HepG2 (cell line): Measurements from ENCODE around the gene PPIG. TPM values are rescaled to one million over a fixed set of nuclear protein-coding genes. Genes with fewer than 3 reads are reported as not detected.

Experiments
- AGO2 ChIP-seq: fragments of 200-400 bp; formaldehyde crosslinking; optimal IDR thresholded peaks from 2 replicates; pipeline ENCODE3; 2017; ENCODE audit warnings: mild to moderate bottlenecking, low read depth, low read length, moderate library complexity
- DMAP1 ChIP-seq: IDR thresholded peaks from 2 replicates; pipeline ENCODE4 v1.6.1; 2016
- FOXK1 ChIP-seq: sonication (generic); formaldehyde crosslinking; IDR thresholded peaks from 2 replicates; pipeline ENCODE4 v1.4.0; 2020; ENCODE audit warnings: low read depth, missing genetic modification reagents, borderline replicate concordance
- KAT8 ChIP-seq: IDR thresholded peaks from 2 replicates; pipeline ENCODE4 v1.6.1; 2016; ENCODE audit warnings: missing genetic modification reagents, missing compliant biosample characterization
- KLF16 ChIP-seq, 2 experiments: sonication (generic) in 1 of 2; formaldehyde crosslinking in 1 of 2; IDR thresholded peaks; 2 replicates each; pipeline versions ENCODE4 v1.6.1 to v1.8.0; 2016 to 2023; ENCODE audit warnings: missing genetic modification reagents in 2 of 2, missing compliant biosample characterization in 1 of 2
- NFE2 ChIP-seq: sonication (generic); formaldehyde crosslinking; IDR thresholded peaks from 2 replicates; pipeline ENCODE4 v1.4.0; 2020; ENCODE audit warnings: missing genetic modification reagents
- NFYC ChIP-seq: IDR thresholded peaks from 2 replicates; pipeline ENCODE4 v1.6.1; 2016; ENCODE audit warnings: missing genetic modification reagents, missing compliant biosample characterization
- RFXANK ChIP-seq: IDR thresholded peaks from 2 replicates; pipeline ENCODE4 v1.6.1; 2016
- ZBTB20 ChIP-seq: sonication (generic); formaldehyde crosslinking; IDR thresholded peaks from 2 replicates; pipeline ENCODE4 v1.8.1; 2023; ENCODE audit warnings: missing genetic modification reagents, low read depth, mild to moderate bottlenecking, borderline replicate concordance
- ZNF235 ChIP-seq: sonication (generic); formaldehyde crosslinking; IDR thresholded peaks from 2 replicates; pipeline ENCODE4 v1.8.1; 2023; ENCODE audit warnings: mild to moderate bottlenecking, missing genetic modification reagents, borderline replicate concordance
- ZNF605 ChIP-seq: sonication (generic); formaldehyde crosslinking; IDR thresholded peaks from 2 replicates; pipeline ENCODE4 v1.8.0; 2022; ENCODE audit warnings: mild to moderate bottlenecking, missing genetic modification reagents
- polyA plus RNA-seq, 8 experiments: library from polyadenylated mRNA; depleted of rRNA in 3 of 8; stranded (reverse) in 7 of 8; unstranded in 1 of 8; fragments of >200 nt; fragmentation: Illumina TruSeq in 4 of 8; extraction: Trizol in 4 of 8; gene quantifications; 2 replicates each; pipeline versions ENCODE4 v1.2.1 to v1.2.3, GENCODE V29; 2011 to 2016; ENCODE audit warnings: low read depth in 4 of 8, missing spikeins in 1 of 8, mixed read lengths in 1 of 8; ENCODE audit not compliant: insufficient read depth in 1 of 8
- total RNA-seq, 5 experiments: library from RNA; depleted of rRNA; stranded (reverse); fragments of >200 nt; fragmentation: Illumina TruSeq; extraction: Trizol; gene quantifications; 2 replicates each; pipeline ENCODE4 v1.2.3, GENCODE V29; 2016; ENCODE audit warnings: low read depth in 1 of 5
- TF ChIP-seq, protein P1 (sequence below): sonication (generic); formaldehyde crosslinking; IDR thresholded peaks from 2 replicates; pipeline ENCODE4 v1.5.0; 2020; ENCODE audit warnings: mild to moderate bottlenecking, missing genetic modification reagents
- TF ChIP-seq, protein P2 (sequence below): IDR thresholded peaks from 2 replicates; pipeline ENCODE4 v1.6.1; 2016; ENCODE audit warnings: missing compliant biosample characterization, missing genetic modification reagents, borderline replicate concordance
- TF ChIP-seq, protein P3 (sequence below): sonication (generic); formaldehyde crosslinking; IDR thresholded peaks from 2 replicates; pipeline ENCODE4 v1.5.0; 2020; ENCODE audit warnings: missing genetic modification reagents, mild to moderate bottlenecking, borderline replicate concordance
- TF ChIP-seq, protein P4 (sequence below): IDR thresholded peaks from 2 replicates; pipeline ENCODE4 v1.6.1; 2016; ENCODE audit warnings: low read depth, control low read depth
- TF ChIP-seq, protein P5 (sequence below): fragments of 450-650 bp; IDR thresholded peaks from 2 replicates; pipeline ENCODE4 v1.6.1; 2016
- TF ChIP-seq, protein P6 (sequence below): sonication (generic); formaldehyde crosslinking; IDR thresholded peaks from 2 replicates; pipeline ENCODE4 v1.4.0; 2020; ENCODE audit warnings: missing genetic modification reagents, borderline replicate concordance

PPIG gene
- total and polyA plus RNA-seq, 2 of the 13 experiments (the other 11 are each of a cell fraction or from before 2014, with no cell fraction given), result 31.3 to 81.0 TPM

DNA sequence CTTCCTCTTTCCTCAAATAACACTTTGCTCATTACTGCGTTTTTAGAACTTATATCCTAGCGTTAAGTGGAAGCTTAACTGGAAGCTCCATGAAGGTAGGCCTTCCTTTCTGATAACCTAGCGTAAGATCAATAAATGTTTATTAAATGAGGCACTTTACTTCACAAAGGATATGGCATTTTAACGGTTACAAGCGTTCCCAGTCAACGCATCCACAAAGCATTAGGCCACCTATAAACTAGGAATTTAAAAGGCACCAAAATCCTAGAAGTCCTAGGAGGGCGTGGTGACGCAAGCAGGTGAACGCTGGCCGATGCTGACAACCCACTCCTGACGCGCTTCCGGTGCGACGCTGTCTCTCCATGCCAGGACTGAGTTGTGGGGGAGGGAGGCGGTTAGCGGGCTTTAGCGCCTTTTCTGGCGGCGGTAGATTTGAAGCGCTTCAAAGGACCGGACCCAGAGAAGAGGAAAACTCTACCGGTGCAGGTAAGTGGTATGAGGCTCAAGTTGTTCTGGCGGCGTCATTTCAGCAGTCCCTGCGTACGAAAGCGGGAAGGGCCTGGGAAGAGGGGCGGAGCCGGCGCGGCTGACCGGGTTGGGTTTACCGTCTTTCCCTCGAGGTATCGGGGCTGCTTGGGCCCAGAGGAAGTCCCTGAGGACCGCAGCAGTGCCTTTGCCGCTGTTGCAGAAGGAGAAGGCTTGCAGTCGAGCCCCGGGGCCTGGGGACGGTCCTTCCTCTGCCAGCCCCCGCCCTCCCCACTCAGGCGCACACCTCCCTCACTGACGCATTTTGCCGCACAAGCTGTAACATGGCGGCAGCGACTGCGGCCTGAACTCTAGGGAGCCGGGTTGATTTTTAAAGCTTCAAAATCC, at the start of gene PPIG (continued):
- TF ChIP-seq, protein P1, sequence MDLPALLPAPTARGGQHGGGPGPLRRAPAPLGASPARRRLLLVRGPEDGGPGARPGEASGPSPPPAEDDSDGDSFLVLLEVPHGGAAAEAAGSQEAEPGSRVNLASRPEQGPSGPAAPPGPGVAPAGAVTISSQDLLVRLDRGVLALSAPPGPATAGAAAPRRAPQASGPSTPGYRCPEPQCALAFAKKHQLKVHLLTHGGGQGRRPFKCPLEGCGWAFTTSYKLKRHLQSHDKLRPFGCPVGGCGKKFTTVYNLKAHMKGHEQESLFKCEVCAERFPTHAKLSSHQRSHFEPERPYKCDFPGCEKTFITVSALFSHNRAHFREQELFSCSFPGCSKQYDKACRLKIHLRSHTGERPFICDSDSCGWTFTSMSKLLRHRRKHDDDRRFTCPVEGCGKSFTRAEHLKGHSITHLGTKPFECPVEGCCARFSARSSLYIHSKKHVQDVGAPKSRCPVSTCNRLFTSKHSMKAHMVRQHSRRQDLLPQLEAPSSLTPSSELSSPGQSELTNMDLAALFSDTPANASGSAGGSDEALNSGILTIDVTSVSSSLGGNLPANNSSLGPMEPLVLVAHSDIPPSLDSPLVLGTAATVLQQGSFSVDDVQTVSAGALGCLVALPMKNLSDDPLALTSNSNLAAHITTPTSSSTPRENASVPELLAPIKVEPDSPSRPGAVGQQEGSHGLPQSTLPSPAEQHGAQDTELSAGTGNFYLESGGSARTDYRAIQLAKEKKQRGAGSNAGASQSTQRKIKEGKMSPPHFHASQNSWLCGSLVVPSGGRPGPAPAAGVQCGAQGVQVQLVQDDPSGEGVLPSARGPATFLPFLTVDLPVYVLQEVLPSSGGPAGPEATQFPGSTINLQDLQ (CRISPR knock-in tag), result peak; percentile 87
- 0 out of 2 replicates have a peak, but pooled peaks have one; percentile 27 for TF ChIP-seq RFXANK (CRISPR knock-in tag)
- TF ChIP-seq, protein P2, sequence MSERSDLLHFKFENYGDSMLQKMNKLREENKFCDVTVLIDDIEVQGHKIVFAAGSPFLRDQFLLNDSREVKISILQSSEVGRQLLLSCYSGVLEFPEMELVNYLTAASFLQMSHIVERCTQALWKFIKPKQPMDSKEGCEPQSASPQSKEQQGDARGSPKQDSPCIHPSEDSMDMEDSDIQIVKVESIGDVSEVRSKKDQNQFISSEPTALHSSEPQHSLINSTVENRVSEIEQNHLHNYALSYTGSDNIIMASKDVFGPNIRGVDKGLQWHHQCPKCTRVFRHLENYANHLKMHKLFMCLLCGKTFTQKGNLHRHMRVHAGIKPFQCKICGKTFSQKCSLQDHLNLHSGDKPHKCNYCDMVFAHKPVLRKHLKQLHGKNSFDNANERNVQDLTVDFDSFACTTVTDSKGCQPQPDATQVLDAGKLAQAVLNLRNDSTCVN (CRISPR knock-in tag), result peak; percentile 77; the same call in 1 of the 2 replicates
- peak; percentile 94 for TF ChIP-seq ZNF235 (CRISPR knock-in tag)
- no peak for TF ChIP-seq NFE2 (CRISPR knock-in tag)
- peak; percentile 100 for TF ChIP-seq KAT8 (CRISPR knock-in tag)
- TF ChIP-seq, protein P3, sequence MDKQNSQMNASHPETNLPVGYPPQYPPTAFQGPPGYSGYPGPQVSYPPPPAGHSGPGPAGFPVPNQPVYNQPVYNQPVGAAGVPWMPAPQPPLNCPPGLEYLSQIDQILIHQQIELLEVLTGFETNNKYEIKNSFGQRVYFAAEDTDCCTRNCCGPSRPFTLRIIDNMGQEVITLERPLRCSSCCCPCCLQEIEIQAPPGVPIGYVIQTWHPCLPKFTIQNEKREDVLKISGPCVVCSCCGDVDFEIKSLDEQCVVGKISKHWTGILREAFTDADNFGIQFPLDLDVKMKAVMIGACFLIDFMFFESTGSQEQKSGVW (CRISPR knock-in tag), result no peak; the same call in 1 of the 2 replicates
- TF ChIP-seq DMAP1 (CRISPR knock-in tag), result peak; percentile 90
- TF ChIP-seq ZBTB20 (CRISPR knock-in tag), result peak; percentile 72; the same call in 1 of the 2 replicates
- TF ChIP-seq, protein P4, sequence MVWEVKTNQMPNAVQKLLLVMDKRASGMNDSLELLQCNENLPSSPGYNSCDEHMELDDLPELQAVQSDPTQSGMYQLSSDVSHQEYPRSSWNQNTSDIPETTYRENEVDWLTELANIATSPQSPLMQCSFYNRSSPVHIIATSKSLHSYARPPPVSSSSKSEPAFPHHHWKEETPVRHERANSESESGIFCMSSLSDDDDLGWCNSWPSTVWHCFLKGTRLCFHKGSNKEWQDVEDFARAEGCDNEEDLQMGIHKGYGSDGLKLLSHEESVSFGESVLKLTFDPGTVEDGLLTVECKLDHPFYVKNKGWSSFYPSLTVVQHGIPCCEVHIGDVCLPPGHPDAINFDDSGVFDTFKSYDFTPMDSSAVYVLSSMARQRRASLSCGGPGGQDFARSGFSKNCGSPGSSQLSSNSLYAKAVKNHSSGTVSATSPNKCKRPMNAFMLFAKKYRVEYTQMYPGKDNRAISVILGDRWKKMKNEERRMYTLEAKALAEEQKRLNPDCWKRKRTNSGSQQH (CRISPR knock-in tag), result peak; percentile 98
- no peak; the same call in 1 of the 2 replicates for TF ChIP-seq ZNF605 (CRISPR knock-in tag)
- TF ChIP-seq FOXK1 (CRISPR knock-in tag), result peak; percentile 92
- TF ChIP-seq KLF16 (CRISPR knock-in tag; IDR thresholded peaks at IDR 0.05), result peak in 1 of 2 experiments; percentile 96; a peak in 2 of 4 replicates
- TF ChIP-seq NFYC (CRISPR knock-in tag), result no peak
- TF ChIP-seq, protein P5, sequence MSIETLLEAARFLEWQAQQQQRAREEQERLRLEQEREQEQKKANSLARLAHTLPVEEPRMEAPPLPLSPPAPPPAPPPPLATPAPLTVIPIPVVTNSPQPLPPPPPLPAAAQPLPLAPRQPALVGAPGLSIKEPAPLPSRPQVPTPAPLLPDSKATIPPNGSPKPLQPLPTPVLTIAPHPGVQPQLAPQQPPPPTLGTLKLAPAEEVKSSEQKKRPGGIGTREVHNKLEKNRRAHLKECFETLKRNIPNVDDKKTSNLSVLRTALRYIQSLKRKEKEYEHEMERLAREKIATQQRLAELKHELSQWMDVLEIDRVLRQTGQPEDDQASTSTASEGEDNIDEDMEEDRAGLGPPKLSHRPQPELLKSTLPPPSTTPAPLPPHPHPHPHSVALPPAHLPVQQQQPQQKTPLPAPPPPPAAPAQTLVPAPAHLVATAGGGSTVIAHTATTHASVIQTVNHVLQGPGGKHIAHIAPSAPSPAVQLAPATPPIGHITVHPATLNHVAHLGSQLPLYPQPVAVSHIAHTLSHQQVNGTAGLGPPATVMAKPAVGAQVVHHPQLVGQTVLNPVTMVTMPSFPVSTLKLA, result 0 out of 2 replicates have a peak, but pooled peaks have one; percentile 25
- TF ChIP-seq, protein P6, sequence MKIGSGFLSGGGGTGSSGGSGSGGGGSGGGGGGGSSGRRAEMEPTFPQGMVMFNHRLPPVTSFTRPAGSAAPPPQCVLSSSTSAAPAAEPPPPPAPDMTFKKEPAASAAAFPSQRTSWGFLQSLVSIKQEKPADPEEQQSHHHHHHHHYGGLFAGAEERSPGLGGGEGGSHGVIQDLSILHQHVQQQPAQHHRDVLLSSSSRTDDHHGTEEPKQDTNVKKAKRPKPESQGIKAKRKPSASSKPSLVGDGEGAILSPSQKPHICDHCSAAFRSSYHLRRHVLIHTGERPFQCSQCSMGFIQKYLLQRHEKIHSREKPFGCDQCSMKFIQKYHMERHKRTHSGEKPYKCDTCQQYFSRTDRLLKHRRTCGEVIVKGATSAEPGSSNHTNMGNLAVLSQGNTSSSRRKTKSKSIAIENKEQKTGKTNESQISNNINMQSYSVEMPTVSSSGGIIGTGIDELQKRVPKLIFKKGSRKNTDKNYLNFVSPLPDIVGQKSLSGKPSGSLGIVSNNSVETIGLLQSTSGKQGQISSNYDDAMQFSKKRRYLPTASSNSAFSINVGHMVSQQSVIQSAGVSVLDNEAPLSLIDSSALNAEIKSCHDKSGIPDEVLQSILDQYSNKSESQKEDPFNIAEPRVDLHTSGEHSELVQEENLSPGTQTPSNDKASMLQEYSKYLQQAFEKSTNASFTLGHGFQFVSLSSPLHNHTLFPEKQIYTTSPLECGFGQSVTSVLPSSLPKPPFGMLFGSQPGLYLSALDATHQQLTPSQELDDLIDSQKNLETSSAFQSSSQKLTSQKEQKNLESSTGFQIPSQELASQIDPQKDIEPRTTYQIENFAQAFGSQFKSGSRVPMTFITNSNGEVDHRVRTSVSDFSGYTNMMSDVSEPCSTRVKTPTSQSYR, result peak; percentile 100
- TF ChIP-seq AGO2, result peak; percentile 81
